H9 (cell line): ENCODE measurements around the gene MYO3A. TPM values are rescaled to one million over a fixed set of nuclear protein-coding genes. Genes with fewer than 3 reads are reported as not detected.
A peak's percentile ranks its signal among the peaks of the same experiment; 100 is the strongest.

Experiments used
- DNase-seq: peaks from one replicate; pipeline ENCODE4 v3.0.0-alpha.2; 2017
- H2AFZ ChIP-seq: one replicate; pipeline ENCODE4 v1.6.1; 2013; ENCODE audit warnings: mild to moderate bottlenecking, low read length, control low read depth, moderate library complexity
- H2AK5ac ChIP-seq: 2 replicates; pipeline ENCODE4 v1.6.1; 2013; ENCODE audit warnings: low read length, control low read depth, mixed read lengths; ENCODE audit not compliant: insufficient read length
- H2BK120ac ChIP-seq: one replicate; pipeline ENCODE4 v1.6.1; 2013; ENCODE audit warnings: low read depth, mild to moderate bottlenecking, low read length, control low read depth, inconsistent platforms; ENCODE audit not compliant: poor library complexity, severe bottlenecking
- H2BK12ac ChIP-seq: 2 replicates; pipeline ENCODE4 v1.6.1; 2013; ENCODE audit warnings: low read length, control low read depth, mixed read lengths, low read depth; ENCODE audit not compliant: insufficient read length
- H2BK15ac ChIP-seq: 2 replicates; pipeline ENCODE4 v1.6.1; 2013; ENCODE audit warnings: low read depth, low read length, control low read depth
- H2BK20ac ChIP-seq: one replicate; pipeline ENCODE4 v1.6.1; 2013; ENCODE audit warnings: low read depth, mild to moderate bottlenecking, low read length, control low read depth, inconsistent platforms; ENCODE audit not compliant: poor library complexity, severe bottlenecking
- H2BK5ac ChIP-seq: 2 replicates; pipeline ENCODE4 v1.6.1; 2013; ENCODE audit warnings: low read length, control low read depth, mixed read lengths; ENCODE audit not compliant: insufficient read length
- H3K14ac ChIP-seq: 2 replicates; pipeline ENCODE4 v1.6.1; 2013; ENCODE audit warnings: low read length, control low read depth; ENCODE audit not compliant: insufficient read depth
- H3K18ac ChIP-seq: 2 replicates; pipeline ENCODE4 v1.6.1; 2013; ENCODE audit warnings: low read depth, mild to moderate bottlenecking, mixed read lengths, low read length, control low read depth; ENCODE audit not compliant: insufficient read length
- H3K23ac ChIP-seq: 2 replicates; pipeline ENCODE4 v1.6.1; 2013; ENCODE audit warnings: low read length, control low read depth, mixed read lengths, low read depth; ENCODE audit not compliant: insufficient read length
- H3K23me2 ChIP-seq: 2 replicates; pipeline ENCODE4 v1.6.1; 2013; ENCODE audit warnings: low read depth, mild to moderate bottlenecking, mixed read lengths, low read length, control low read depth; ENCODE audit not compliant: insufficient read length, poor library complexity, severe bottlenecking
- H3K27ac ChIP-seq: 2 replicates; pipeline ENCODE4 v1.5.1; 2013; ENCODE audit warnings: low read length, control low read depth, mixed read lengths, low read depth; ENCODE audit not compliant: insufficient read length
- H3K27me3 ChIP-seq: 2 replicates; pipeline ENCODE4 v1.6.1; 2013; ENCODE audit warnings: low read length, control low read depth, inconsistent platforms; ENCODE audit not compliant: insufficient read depth
- H3K4ac ChIP-seq: 2 replicates; pipeline ENCODE4 v1.6.1; 2013; ENCODE audit warnings: low read depth, mild to moderate bottlenecking, control low read depth, inconsistent platforms, low read length, moderate library complexity
- H3K4me1 ChIP-seq: 2 replicates; pipeline ENCODE4 v1.6.1; 2013; ENCODE audit warnings: low read length, control low read depth, inconsistent platforms; ENCODE audit not compliant: insufficient read depth
- H3K4me2 ChIP-seq: 2 replicates; pipeline ENCODE4 v1.6.1; 2013; ENCODE audit warnings: low read length, control low read depth, mixed read lengths; ENCODE audit not compliant: insufficient read length, insufficient read depth
- H3K56ac ChIP-seq: 2 replicates; pipeline ENCODE4 v1.6.1; 2013; ENCODE audit warnings: low read depth, mild to moderate bottlenecking, mixed read lengths, low read length, control low read depth; ENCODE audit not compliant: insufficient read length
- H3K79me1 ChIP-seq: 2 replicates; pipeline ENCODE4 v1.6.1; 2013; ENCODE audit warnings: low read depth, mild to moderate bottlenecking, moderate library complexity, low read length, control low read depth, inconsistent platforms; ENCODE audit not compliant: insufficient read depth, poor library complexity, severe bottlenecking
- H3K79me2 ChIP-seq: 2 replicates; pipeline ENCODE4 v1.6.1; 2013; ENCODE audit warnings: low read length, control low read depth, inconsistent platforms; ENCODE audit not compliant: insufficient read depth
- H3K9ac ChIP-seq: 2 replicates; pipeline ENCODE4 v1.6.1; 2013; ENCODE audit warnings: low read length, control low read depth, mixed read lengths; ENCODE audit not compliant: insufficient read length; ENCODE audit errors: extremely low read depth
- H3K9me3 ChIP-seq: one replicate; pipeline ENCODE4 v1.6.1; 2013; ENCODE audit warnings: low read depth, low read length, inconsistent platforms; ENCODE audit not compliant: control insufficient read depth
- H3T11ph ChIP-seq: one replicate; pipeline ENCODE4 v1.6.1; 2013; ENCODE audit warnings: mild to moderate bottlenecking, low read length, control low read depth, inconsistent platforms
- H4K20me1 ChIP-seq: one replicate; pipeline ENCODE4 v1.6.1; 2013; ENCODE audit not compliant: control insufficient read depth, insufficient read length, insufficient read depth
- H4K5ac ChIP-seq: 2 replicates; pipeline ENCODE4 v1.6.1; 2013; ENCODE audit warnings: low read depth, mild to moderate bottlenecking, mixed read lengths, low read length, control low read depth; ENCODE audit not compliant: insufficient read length
- H4K8ac ChIP-seq: replicated peaks from 2 replicates; pipeline ENCODE4 v1.6.1; 2013; ENCODE audit warnings: low read length, control low read depth, mixed read lengths, low read depth; ENCODE audit not compliant: insufficient read length
- H4K91ac ChIP-seq: 2 replicates; pipeline ENCODE4 v1.6.1; 2013; ENCODE audit warnings: low read depth, mild to moderate bottlenecking, moderate library complexity, mixed read lengths, low read length, control low read depth; ENCODE audit not compliant: insufficient read length
- H3K27ac Mint-ChIP-seq, 3 experiments: 2 replicates in 2 of 3; 3 replicates in 1 of 3; pipeline ENCODE4 v1.8.0; 2020 to 2021; ENCODE audit warnings: mixed read lengths in 3 of 3, mild to moderate bottlenecking in 1 of 3, moderate library complexity in 1 of 3
- H3K27me3 Mint-ChIP-seq: 2 replicates; pipeline ENCODE4 v1.8.0; 2021; ENCODE audit warnings: low read depth, mild to moderate bottlenecking, moderate library complexity, mixed read lengths
- H3K36me3 Mint-ChIP-seq, 3 experiments: 2 replicates in 2 of 3; 3 replicates in 1 of 3; pipeline ENCODE4 v1.8.0; 2020 to 2021; ENCODE audit warnings: low read depth in 3 of 3, mixed read lengths in 3 of 3; ENCODE audit not compliant: insufficient read depth in 1 of 3
- H3K4me1 Mint-ChIP-seq, 2 experiments: 2 replicates each; pipeline ENCODE4 v1.8.0; 2020; ENCODE audit warnings: mixed read lengths in 2 of 2
- H3K4me3 Mint-ChIP-seq, 2 experiments: 2 replicates in 1 of 2; 3 replicates in 1 of 2; pipeline ENCODE4 v1.8.0; 2020 to 2021; ENCODE audit warnings: mild to moderate bottlenecking in 2 of 2, mixed read lengths in 2 of 2, moderate library complexity in 1 of 2
- H3K9me3 Mint-ChIP-seq, 2 experiments: 2 replicates in 1 of 2; 3 replicates in 1 of 2; pipeline ENCODE4 v1.8.0; 2020; ENCODE audit warnings: mild to moderate bottlenecking in 2 of 2, mixed read lengths in 2 of 2, moderate library complexity in 1 of 2
- WGBS: extraction: QIAGEN DNeasy Blood & Tissue Kit; methylation state at CpG from one replicate; pipeline ENCODE4 v1.1.7; 2013; ENCODE audit warnings: missing lambda C conversion rate, low lambda C conversion rate, mixed read lengths; ENCODE audit not compliant: insufficient read length; ENCODE audit errors: extremely low coverage; 5-methylcytosine and 5-hydroxymethylcytosine counted together
- total RNA-seq: library from RNA; stranded (reverse); gene quantifications from 2 replicates; pipeline ENCODE4 v1.2.1, GENCODE V29; 2021
- TF ChIP-seq, protein P1 (sequence below): fragments of 200-600 bp; sonication (generic); conservative IDR thresholded peaks from 3 replicates; pipeline ENCODE4 v1.8.0; 2021; ENCODE audit warnings: antibody characterized with exemption, mild to moderate bottlenecking

Gene MYO3A
- total RNA-seq, 1 experiment from 2014 or later: 4.3 TPM

DNA sequence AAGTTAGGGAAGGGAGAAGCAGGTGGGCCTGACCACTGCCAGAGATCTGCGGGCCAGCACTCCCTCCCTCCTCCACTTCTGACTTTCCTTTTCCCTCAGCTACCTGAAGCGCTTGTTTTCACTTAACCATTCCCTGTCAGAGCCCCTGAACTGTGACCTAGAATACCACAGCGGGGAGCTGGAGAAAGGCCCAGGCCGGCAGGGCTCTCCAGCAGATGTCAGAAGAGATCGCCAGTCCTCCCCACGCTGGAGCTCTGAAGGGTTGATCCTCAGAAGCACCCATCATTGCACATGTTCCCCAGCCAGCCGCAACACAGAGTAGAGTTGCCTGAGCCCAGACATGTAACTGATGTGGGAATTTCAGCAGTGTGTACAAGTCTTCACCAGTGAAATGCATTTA, 238.1 kb downstream of the MYO3A start:
- DNase-seq: peak; percentile 54
- H3K4me1 ChIP-seq: peaks cover 3% of the 10 kb centered on the region; the same call in 1 of the 2 replicates
- no peaks in the 10 kb centered on the region for H3K36me3 Mint-ChIP-seq

More for the DNA sequence above, 238.1 kb downstream of the MYO3A start:
- no peak overlapping the region for H2BK12ac ChIP-seq
- WGBS: no CpG with 5 or more reads among the region's 7 CpGs
- no peak overlapping the region for H2BK15ac ChIP-seq
- TF ChIP-seq, protein P1, sequence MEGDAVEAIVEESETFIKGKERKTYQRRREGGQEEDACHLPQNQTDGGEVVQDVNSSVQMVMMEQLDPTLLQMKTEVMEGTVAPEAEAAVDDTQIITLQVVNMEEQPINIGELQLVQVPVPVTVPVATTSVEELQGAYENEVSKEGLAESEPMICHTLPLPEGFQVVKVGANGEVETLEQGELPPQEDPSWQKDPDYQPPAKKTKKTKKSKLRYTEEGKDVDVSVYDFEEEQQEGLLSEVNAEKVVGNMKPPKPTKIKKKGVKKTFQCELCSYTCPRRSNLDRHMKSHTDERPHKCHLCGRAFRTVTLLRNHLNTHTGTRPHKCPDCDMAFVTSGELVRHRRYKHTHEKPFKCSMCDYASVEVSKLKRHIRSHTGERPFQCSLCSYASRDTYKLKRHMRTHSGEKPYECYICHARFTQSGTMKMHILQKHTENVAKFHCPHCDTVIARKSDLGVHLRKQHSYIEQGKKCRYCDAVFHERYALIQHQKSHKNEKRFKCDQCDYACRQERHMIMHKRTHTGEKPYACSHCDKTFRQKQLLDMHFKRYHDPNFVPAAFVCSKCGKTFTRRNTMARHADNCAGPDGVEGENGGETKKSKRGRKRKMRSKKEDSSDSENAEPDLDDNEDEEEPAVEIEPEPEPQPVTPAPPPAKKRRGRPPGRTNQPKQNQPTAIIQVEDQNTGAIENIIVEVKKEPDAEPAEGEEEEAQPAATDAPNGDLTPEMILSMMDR: peak; percentile 16; the same call in 1 of the 3 replicates
- no peak overlapping the region for H3K4me2 ChIP-seq
- no peak overlapping the region for H4K91ac ChIP-seq
- no peak overlapping the region for H3K4ac ChIP-seq
- H3K9ac ChIP-seq: no peak overlapping the region
- no peak overlapping the region for H3K18ac ChIP-seq
- no peaks in the 10 kb centered on the region for H4K20me1 ChIP-seq
- H3K23me2 ChIP-seq: no peaks in the 10 kb centered on the region
- H2AFZ ChIP-seq: no peak overlapping the region
- H2BK20ac ChIP-seq: no peak overlapping the region
- H3K9me3 Mint-ChIP-seq: no peaks in the 10 kb centered on the region
- H3K9me3 ChIP-seq: no peaks in the 10 kb centered on the region
- no peaks in the 10 kb centered on the region for H3K79me2 ChIP-seq
- H3K23ac ChIP-seq: no peak overlapping the region
- no peak overlapping the region for H4K5ac ChIP-seq
- no peak overlapping the region for H3K27ac ChIP-seq
- no peak overlapping the region for H3K4me3 Mint-ChIP-seq
- no peak overlapping the region for H2AK5ac ChIP-seq
- H3K27me3 Mint-ChIP-seq: no peaks in the 10 kb centered on the region; the same call in 1 of the 2 replicates
- no peaks in the 10 kb centered on the region for H3K79me1 ChIP-seq
- H3K27me3 ChIP-seq: no peaks in the 10 kb centered on the region
- H2BK5ac ChIP-seq: no peak overlapping the region
- H2BK120ac ChIP-seq: no peak overlapping the region
- H4K8ac ChIP-seq: no peak overlapping the region
- H3K56ac ChIP-seq: no peak overlapping the region
- H3K27ac Mint-ChIP-seq: 0 out of 7 replicates have a peak overlapping the region, but pooled peaks of 1 of the 3 experiments have one; percentile 18
- H3T11ph ChIP-seq: no peak overlapping the region
- peaks cover 32 to 33% of the 10 kb centered on the region in 2 experiments for H3K4me1 Mint-ChIP-seq
- H3K14ac ChIP-seq: no peak overlapping the region
